Muscle layer of colon (tissue), 2 donors: ENCODE data around the gene AGAP5.
"Not testable (repeated sequence)": the region's sequence is repeated elsewhere in the genome, so short reads cannot be mapped to it uniquely, and the experiment has no call there.

Source experiments
- H3K27ac ChIP-seq: one replicate; pipeline ENCODE4 v1.7.0; 2013; ENCODE audit warnings: low read depth, mild to moderate bottlenecking, low read length, moderate library complexity
- H3K27me3 ChIP-seq, 2 donors: one replicate each; pipeline ENCODE4 v1.7.0; 2013; ENCODE audit warnings: low read length in 2 of 2, mild to moderate bottlenecking in 2 of 2; ENCODE audit not compliant: insufficient read depth in 2 of 2, control insufficient read depth in 1 of 2
- H3K36me3 ChIP-seq: one replicate; pipeline ENCODE4 v1.7.0; 2013; ENCODE audit warnings: mild to moderate bottlenecking, low read length; ENCODE audit not compliant: insufficient read depth
- H3K4me1 ChIP-seq: one replicate; pipeline ENCODE4 v1.7.0; 2013; ENCODE audit warnings: mild to moderate bottlenecking, low read length; ENCODE audit not compliant: insufficient read depth
- H3K4me3 ChIP-seq, 2 donors: one replicate each; pipeline ENCODE4 v1.7.0; 2013; ENCODE audit warnings: low read length in 2 of 2, low read depth in 1 of 2, mild to moderate bottlenecking in 1 of 2, moderate library complexity in 1 of 2
- H3K9ac ChIP-seq: one replicate; pipeline ENCODE4 v1.7.0; 2013; ENCODE audit warnings: low read length
- H3K9me3 ChIP-seq: one replicate; pipeline ENCODE4 v1.7.0; 2013; ENCODE audit warnings: mild to moderate bottlenecking, low read length
- donor health status: abdominal sarcoma.
- donor health status: Adenocarcinoma of cecum.

The AGAP5 gene

DNA sequence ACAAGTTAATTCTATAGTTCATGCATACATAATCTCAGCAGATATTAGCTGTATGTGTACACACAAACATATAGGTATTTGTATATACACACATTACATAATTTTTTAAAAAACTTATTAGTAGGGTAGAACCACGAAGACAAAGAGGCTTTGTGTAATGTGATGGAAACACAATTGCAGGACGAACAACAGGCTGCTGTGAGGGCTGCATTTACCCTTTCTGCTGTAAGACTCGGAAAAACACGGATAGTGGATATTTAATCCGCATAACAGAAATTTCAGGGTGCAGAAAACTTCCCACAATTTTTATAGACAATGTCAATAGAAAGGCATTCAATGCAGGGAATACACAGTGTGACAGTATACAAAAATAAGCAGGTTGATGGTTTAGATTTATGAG is 13.8 kb upstream of the AGAP5 start:
- H3K27ac ChIP-seq, H3K4me3 ChIP-seq, H3K9ac ChIP-seq, H3K4me1 ChIP-seq, H3K27me3 ChIP-seq, H3K9me3 ChIP-seq: not testable (repeated sequence)
- peaks cover 11% of the 10 kb centered on the region for H3K36me3 ChIP-seq

- not testable (repeated sequence) for H3K9me3 ChIP-seq, H3K27me3 ChIP-seq, H3K4me1 ChIP-seq
Measured at GRCh38 chr10:73708122-73708521, 10.2 kb upstream of the AGAP5 start.

DNA sequence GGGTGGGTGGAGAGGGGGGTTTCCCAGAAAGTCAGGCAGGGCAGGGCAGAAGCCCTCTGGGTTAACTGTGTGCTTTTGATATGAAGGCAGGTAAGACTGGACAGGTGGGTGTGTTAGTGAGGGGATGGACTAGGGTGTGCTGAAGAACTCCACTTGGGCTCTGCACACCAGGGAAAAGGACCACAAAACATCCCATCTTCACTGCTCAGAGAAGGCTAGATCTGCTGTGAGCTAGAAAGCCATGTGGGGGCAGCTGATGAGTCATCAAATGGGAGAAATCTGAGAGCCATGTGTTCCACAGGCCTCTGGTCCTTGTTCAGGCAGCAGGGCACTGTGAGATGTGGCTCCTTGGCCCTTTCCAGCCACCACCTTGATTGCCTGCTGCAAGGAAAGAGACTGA is 9.7 kb upstream of the AGAP5 start:
- H3K9ac ChIP-seq, H3K27ac ChIP-seq, H3K36me3 ChIP-seq, H3K9me3 ChIP-seq, H3K27me3 ChIP-seq, H3K4me1 ChIP-seq, H3K4me3 ChIP-seq: not testable (repeated sequence)

More at GRCh38 chr10:73708122-73708521, 10.2 kb upstream of the AGAP5 start:
- H3K9ac ChIP-seq, H3K4me3 ChIP-seq, H3K27ac ChIP-seq, H3K36me3 ChIP-seq: not testable (repeated sequence)

- not testable (repeated sequence) for H3K4me3 ChIP-seq, H3K36me3 ChIP-seq, H3K9me3 ChIP-seq, H3K4me1 ChIP-seq, H3K9ac ChIP-seq, H3K27me3 ChIP-seq, H3K27ac ChIP-seq
Measured at GRCh38 chr10:73706488-73706887, 8.6 kb upstream of the AGAP5 start.

- H3K4me1 ChIP-seq, H3K27me3 ChIP-seq, H3K27ac ChIP-seq, H3K9ac ChIP-seq, H3K4me3 ChIP-seq, H3K36me3 ChIP-seq, H3K9me3 ChIP-seq: not testable (repeated sequence)
Measured at GRCh38 chr10:73705506-73706072, 7.7 kb upstream of the AGAP5 start.

- H3K9ac ChIP-seq, H3K4me1 ChIP-seq, H3K27ac ChIP-seq, H3K36me3 ChIP-seq, H3K27me3 ChIP-seq, H3K9me3 ChIP-seq, H3K4me3 ChIP-seq: not testable (repeated sequence)
Measured at GRCh38 chr10:73703924-73704323, 6.0 kb upstream of the AGAP5 start.

GRCh38 chr10:73698819-73699218 is 910 bp upstream of the AGAP5 start:
- not testable (repeated sequence) for H3K9ac ChIP-seq, H3K9me3 ChIP-seq, H3K27me3 ChIP-seq, H3K4me3 ChIP-seq, H3K36me3 ChIP-seq, H3K4me1 ChIP-seq, H3K27ac ChIP-seq

DNA sequence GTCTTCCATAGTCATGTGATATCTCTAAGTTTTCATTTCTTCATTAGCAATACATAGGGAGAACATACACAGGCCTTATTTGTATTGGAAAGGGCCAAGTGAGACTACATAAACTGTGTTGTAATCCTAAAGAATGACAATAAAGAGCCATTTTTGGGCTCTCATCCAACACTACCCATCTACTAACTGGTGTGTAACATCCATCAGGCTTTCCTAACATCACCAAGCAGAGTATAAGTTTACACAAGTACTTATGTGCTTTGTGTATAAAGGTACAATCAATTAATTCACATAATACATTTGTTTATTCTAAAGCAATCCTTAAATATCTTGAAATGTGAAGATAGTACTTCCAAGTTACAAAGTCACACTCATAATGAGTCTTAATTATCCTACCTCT is 2.6 kb downstream of the AGAP5 start:
- not testable (repeated sequence) for H3K4me1 ChIP-seq, H3K36me3 ChIP-seq, H3K9me3 ChIP-seq, H3K9ac ChIP-seq, H3K27ac ChIP-seq, H3K27me3 ChIP-seq, H3K4me3 ChIP-seq

DNA sequence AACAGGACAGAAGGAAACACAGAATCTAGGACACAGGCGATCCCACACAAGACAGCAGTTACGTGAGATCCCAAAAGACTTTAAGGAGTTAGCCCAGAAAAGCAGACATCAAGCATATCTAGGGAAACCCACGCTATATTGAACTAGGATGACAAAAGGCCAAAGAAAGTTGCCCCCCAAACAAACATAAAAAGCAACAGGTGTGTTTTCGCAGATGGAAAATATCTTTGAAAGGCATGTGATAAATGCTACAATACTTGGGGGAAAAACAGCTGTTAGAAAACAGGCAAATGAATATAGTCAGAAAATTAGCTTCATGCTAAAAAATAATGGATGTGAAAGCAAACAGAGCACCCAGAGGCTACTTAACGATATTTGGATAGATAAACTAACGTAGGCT is 7.2 kb downstream of the AGAP5 start:
- H3K4me3 ChIP-seq, H3K36me3 ChIP-seq, H3K4me1 ChIP-seq, H3K9me3 ChIP-seq, H3K27me3 ChIP-seq, H3K27ac ChIP-seq, H3K9ac ChIP-seq: not testable (repeated sequence)

- not testable (repeated sequence) for H3K27ac ChIP-seq, H3K9ac ChIP-seq, H3K4me1 ChIP-seq, H3K36me3 ChIP-seq, H3K9me3 ChIP-seq, H3K27me3 ChIP-seq, H3K4me3 ChIP-seq
Measured at GRCh38 chr10:73689596-73689995, 8.3 kb downstream of the AGAP5 start.

DNA sequence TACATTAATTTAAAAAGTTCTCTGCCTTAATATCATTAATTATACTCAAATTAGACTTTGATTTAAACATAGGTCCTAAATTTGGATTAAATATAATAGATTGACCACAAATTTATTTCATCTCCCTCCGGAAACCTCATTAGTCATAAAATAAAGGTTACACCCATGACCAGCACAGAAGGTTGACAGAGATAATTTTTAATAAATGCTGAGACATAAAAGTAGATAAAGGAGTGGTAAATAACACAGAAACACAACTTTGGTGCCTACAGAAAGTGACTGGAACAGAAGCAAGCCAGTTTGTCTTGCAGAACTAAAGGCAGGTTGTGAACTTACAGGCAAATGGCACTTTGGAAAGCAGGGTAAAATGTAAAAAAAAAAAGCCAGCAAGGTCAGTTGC is 10.3 kb downstream of the AGAP5 start:
- H3K4me1 ChIP-seq, H3K27ac ChIP-seq, H3K36me3 ChIP-seq, H3K4me3 ChIP-seq, H3K9ac ChIP-seq, H3K9me3 ChIP-seq, H3K27me3 ChIP-seq: not testable (repeated sequence)

DNA sequence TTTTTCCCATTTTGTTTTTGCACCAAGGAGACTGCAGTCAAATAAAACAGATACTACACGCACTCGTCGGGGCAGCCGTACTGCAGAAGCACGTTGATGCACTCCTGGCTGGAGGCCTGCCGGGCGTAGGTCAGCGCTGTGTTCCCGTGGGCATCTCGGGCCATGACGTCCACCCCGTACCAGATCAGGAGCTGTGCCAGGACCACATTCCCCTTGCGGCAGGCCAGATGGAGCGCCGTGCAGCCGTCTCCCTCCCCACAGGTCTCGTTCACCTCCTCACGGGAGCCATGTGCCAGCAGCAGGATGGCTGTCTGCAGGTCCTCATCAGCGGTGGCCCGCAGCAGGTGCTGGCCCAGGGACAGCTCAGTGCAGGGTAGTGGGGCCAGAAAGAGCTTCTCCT is 23.4 kb downstream of the AGAP5 start:
- not testable (repeated sequence) for H3K27ac ChIP-seq, H3K27me3 ChIP-seq, H3K9me3 ChIP-seq, H3K4me3 ChIP-seq, H3K36me3 ChIP-seq, H3K4me1 ChIP-seq, H3K9ac ChIP-seq

- not testable (repeated sequence) for H3K27me3 ChIP-seq, H3K9me3 ChIP-seq, H3K36me3 ChIP-seq
Measured at GRCh38 chr10:73668378-73668777, 29.5 kb downstream of the AGAP5 start.

More at GRCh38 chr10:73668378-73668777, 29.5 kb downstream of the AGAP5 start:
- H3K4me1 ChIP-seq, H3K4me3 ChIP-seq, H3K9ac ChIP-seq, H3K27ac ChIP-seq: not testable (repeated sequence)
